GM10266 (cell line): Measurements from ENCODE around the gene LMBR1.
A peak's percentile ranks its signal among the peaks of the same experiment; 100 is the strongest.
"Not testable (repeated sequence)": the region's sequence is repeated elsewhere in the genome, so short reads cannot be mapped to it uniquely, and the experiment has no call there.

ENCODE experiments used
- DNase-seq: peaks from one replicate; pipeline ENCODE4 v3.0.0; 2012; ENCODE audit errors: extremely low spot score
- CTCF ChIP-seq: IDR thresholded peaks from 2 replicates; pipeline ENCODE4 v1.5.1; 2012; ENCODE audit warnings: mild to moderate bottlenecking, low read depth; ENCODE audit not compliant: control insufficient read depth, insufficient read depth; ENCODE audit errors: missing control alignments

The LMBR1 gene

GRCh38 chr7:156654511-156655234 is 238.3 kb downstream of the LMBR1 start:
- TF ChIP-seq CTCF, result no peak
- no peak for DNase-seq

GRCh38 chr7:156652886-156653568 is 240.0 kb downstream of the LMBR1 start:
- TF ChIP-seq CTCF, result no peak
- no peak for DNase-seq

GRCh38 chr7:156651474-156651873 is 241.5 kb downstream of the LMBR1 start:
- DNase-seq, result no peak
- TF ChIP-seq CTCF, result no peak

- peak; percentile 32 for TF ChIP-seq CTCF
- no peak for DNase-seq
These were observed 242.9 kb downstream of the LMBR1 start for GRCh38 chr7:156650042-156650441.

GRCh38 chr7:156647330-156647729 is 245.7 kb downstream of the LMBR1 start:
- not testable (repeated sequence) for DNase-seq

GRCh38 chr7:156642306-156643045 is 250.5 kb downstream of the LMBR1 start:
- no peak for DNase-seq
- TF ChIP-seq CTCF, result no peak

- no peak for TF ChIP-seq CTCF
- no peak for DNase-seq
These were observed 252.0 kb downstream of the LMBR1 start for GRCh38 chr7:156640949-156641485.
